K562 treated with DMSO at 1 percent for 12 hours (cell line): ENCODE measurements around the gene OR51B2. TPM values are rescaled to one million over a fixed set of nuclear protein-coding genes. Genes with fewer than 3 reads are reported as not detected.

Source experiments
- total RNA-seq: library from RNA; unstranded; fragments of 300-600 nt; gene quantifications from 2 replicates; pipeline ENCODE4 v1.2.3, GENCODE V29; 2022; ENCODE audit not compliant: insufficient read depth

Gene OR51B2
- total RNA-seq = 2.2 TPM in 1 of 2 replicates, not detected in the other

GRCh38 chr11:5324197-5324596, at the start of gene OR51B2:
Gene OR51B2, minus strand, starts transcription at chr11:5324297. Its CDS starts 0 bp downstream, at chr11:5324297.

GRCh38 chr11:5351208-5351607, 27.1 kb upstream of the OR51B2 start, which contains the start of gene OR51B6:
Gene OR51B6, plus strand, starts transcription at chr11:5351508. Its CDS starts 0 bp downstream, at chr11:5351508.

GRCh38 chr11:5343474-5344335, 19.6 kb upstream of the OR51B2 start, which contains the start of gene OR51B5:
Gene OR51B5, minus strand, starts transcription at chr11:5343524. Its CDS starts 0 bp downstream, at chr11:5343524.

GRCh38 chr11:5301846-5302245, 22.3 kb downstream of the OR51B2 start, which contains the start of gene OR51B4:
Gene OR51B4, minus strand, starts transcription at chr11:5301946. Its CDS starts 0 bp downstream, at chr11:5301946.

Other genes starting within 250 kb of the OR51B2 start
- 0.20 TPM in 1 of 2 replicates, not detected in the other for gene OR52A5, start 185.9 kb downstream of the OR51B2 start, total RNA-seq
- not detected in 2 replicates for gene OR52A1, start 169.5 kb downstream of the OR51B2 start, total RNA-seq
- gene OR51V1, start 123.6 kb downstream of the OR51B2 start, total RNA-seq = not detected in 2 replicates
- not detected in 2 replicates for gene HBB, start 97.2 kb downstream of the OR51B2 start, total RNA-seq
- gene HBD, start 89.8 kb downstream of the OR51B2 start, total RNA-seq = 3.1 and 8.7 TPM in 2 replicates
- 306 and 577 TPM in 2 replicates for gene HBG1, start 74.4 kb downstream of the OR51B2 start, total RNA-seq
- 1,639 and 2,641 TPM in 2 replicates for gene HBG2, start 69.5 kb downstream of the OR51B2 start, total RNA-seq
- 1,099 and 1,561 TPM in 2 replicates for gene HBE1, start 54.4 kb downstream of the OR51B2 start, total RNA-seq
- gene OR51B4, start 22.4 kb downstream of the OR51B2 start, total RNA-seq = 17.7 and 70.6 TPM in 2 replicates
- 36.4 and 64.3 TPM in 2 replicates for gene OR51B5, start 19.2 kb upstream of the OR51B2 start, total RNA-seq
- gene OR51B6, start 27.2 kb upstream of the OR51B2 start, total RNA-seq = not detected in 2 replicates
- not detected in 2 replicates for gene OR51M1, start 59.5 kb upstream of the OR51B2 start, total RNA-seq
- not detected in 2 replicates for gene OR51Q1, start 97.8 kb upstream of the OR51B2 start, total RNA-seq
- not detected in 2 replicates for gene OR51I1, start 117.2 kb upstream of the OR51B2 start, total RNA-seq
- not detected in 2 replicates for gene OR51I2, start 125.0 kb upstream of the OR51B2 start, total RNA-seq
- gene OR52D1, start 164.4 kb upstream of the OR51B2 start, total RNA-seq = not detected in 2 replicates
- not detected in 2 replicates for gene UBQLN3, start 185.7 kb upstream of the OR51B2 start, total RNA-seq
- 0.63 TPM in 1 of 2 replicates, not detected in the other for gene UBQLNL, start 192.4 kb upstream of the OR51B2 start, total RNA-seq
- 0.78 TPM in 1 of 2 replicates, not detected in the other for gene OR52H1, start 224.2 kb upstream of the OR51B2 start, total RNA-seq